GM13977 (cell line): ENCODE results near the gene ZNF497.
A peak's percentile ranks its signal among the peaks of the same experiment; 100 is the strongest.

ENCODE experiments used
- DNase-seq: peaks from one replicate; pipeline ENCODE4 v3.0.0; 2012; ENCODE audit warnings: low spot score
- in situ Hi-C: fragments of 300-500 bp; cut with MboI; formaldehyde crosslinking; loops from one replicate; pipeline ENCODE4 v1.12.0; 2022; ENCODE audit warnings: low sequenced_read_pairs, low pct_unique_long_range_greater_than_20kb, mixed read lengths, inconsistent platforms; ENCODE audit not compliant: unreplicated experiment
- TF ChIP-seq, protein P1 (sequence below): IDR thresholded peaks from 2 replicates; pipeline ENCODE4 v1.5.1; 2012; ENCODE audit warnings: mild to moderate bottlenecking, control low read depth; ENCODE audit not compliant: insufficient read depth; ENCODE audit errors: extremely low read depth, missing control alignments

ZNF497 gene

DNA sequence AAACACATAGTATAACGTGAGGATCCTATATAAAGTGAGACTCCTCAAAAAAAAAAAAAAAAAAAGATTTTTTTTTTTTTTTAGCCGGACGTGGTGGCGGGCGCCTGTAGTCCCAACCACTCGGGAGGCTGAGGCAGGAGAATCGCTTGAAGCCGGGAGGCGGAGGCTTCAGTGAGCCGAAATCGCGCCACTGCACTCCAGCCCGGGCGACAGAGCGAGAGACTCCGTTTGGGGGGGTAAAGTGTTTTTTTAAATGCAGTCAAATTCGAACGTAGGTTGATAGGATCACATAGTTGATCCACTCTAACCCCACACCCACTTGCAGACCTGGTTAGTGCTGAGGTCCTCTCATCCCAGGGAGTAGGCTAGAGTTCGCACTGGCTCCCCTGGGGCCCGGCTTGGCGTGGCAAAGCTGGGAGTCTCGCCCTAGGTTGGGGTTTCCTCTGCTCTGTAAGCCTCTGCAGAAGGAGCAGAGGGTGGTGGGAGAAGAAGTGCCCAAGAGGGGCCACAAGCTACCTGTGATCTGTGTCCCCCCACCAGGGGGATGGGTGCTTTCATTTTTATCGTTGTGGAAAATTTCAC, 39.4 kb upstream of the ZNF497 start:
- TF ChIP-seq, protein P1, sequence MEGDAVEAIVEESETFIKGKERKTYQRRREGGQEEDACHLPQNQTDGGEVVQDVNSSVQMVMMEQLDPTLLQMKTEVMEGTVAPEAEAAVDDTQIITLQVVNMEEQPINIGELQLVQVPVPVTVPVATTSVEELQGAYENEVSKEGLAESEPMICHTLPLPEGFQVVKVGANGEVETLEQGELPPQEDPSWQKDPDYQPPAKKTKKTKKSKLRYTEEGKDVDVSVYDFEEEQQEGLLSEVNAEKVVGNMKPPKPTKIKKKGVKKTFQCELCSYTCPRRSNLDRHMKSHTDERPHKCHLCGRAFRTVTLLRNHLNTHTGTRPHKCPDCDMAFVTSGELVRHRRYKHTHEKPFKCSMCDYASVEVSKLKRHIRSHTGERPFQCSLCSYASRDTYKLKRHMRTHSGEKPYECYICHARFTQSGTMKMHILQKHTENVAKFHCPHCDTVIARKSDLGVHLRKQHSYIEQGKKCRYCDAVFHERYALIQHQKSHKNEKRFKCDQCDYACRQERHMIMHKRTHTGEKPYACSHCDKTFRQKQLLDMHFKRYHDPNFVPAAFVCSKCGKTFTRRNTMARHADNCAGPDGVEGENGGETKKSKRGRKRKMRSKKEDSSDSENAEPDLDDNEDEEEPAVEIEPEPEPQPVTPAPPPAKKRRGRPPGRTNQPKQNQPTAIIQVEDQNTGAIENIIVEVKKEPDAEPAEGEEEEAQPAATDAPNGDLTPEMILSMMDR = no peak
- DNase-seq = no peak
- in situ Hi-C loops = no loop called here

DNA sequence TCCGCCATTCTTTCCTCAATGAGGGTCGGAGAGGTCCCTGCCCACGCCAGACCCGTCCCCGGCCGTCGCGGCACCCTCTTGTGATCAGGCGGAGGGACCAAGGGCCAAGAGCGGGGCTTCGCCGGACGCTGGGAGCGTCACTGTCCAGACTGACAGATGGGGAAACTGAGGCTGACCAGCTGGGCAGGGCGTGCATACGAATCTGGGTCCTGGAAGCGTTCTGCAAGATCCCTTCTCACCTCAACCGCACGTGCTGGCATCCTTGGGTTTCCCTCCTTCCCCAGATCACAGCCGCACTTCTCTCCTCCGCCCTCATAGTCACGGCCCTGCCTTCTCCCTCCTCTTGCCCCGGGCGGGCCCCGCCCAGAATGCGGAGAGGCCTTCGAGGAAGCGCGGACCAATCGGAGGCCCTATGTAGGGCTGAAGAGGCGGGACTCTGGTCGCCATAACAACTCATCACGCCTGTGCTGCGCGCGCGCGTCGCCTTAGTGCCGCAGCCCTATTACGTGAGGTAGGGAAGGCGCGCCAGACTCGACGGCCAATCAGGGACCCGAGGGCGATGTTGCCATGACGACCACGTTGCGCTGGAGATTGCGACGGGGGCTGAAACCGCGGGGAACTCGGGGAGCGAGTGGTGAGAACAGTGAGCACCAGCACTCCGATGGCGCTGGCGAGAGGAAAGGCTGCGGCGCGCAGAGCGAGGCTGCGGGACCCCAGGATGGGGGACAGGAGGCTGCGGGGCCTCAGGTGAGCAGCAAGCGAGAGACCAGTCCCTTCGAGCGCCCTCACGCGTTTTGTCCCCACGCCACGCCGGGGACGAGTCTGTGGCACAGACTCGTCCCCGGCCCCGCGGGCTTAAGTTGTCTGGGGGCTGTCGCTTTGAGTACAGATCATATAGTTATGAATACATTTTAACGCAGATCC, 38.6 kb upstream of the ZNF497 start:
- peak; percentile 99 for DNase-seq
- in situ Hi-C loops = no loop called here
- TF ChIP-seq, protein P1 = peak; percentile 9

DNA sequence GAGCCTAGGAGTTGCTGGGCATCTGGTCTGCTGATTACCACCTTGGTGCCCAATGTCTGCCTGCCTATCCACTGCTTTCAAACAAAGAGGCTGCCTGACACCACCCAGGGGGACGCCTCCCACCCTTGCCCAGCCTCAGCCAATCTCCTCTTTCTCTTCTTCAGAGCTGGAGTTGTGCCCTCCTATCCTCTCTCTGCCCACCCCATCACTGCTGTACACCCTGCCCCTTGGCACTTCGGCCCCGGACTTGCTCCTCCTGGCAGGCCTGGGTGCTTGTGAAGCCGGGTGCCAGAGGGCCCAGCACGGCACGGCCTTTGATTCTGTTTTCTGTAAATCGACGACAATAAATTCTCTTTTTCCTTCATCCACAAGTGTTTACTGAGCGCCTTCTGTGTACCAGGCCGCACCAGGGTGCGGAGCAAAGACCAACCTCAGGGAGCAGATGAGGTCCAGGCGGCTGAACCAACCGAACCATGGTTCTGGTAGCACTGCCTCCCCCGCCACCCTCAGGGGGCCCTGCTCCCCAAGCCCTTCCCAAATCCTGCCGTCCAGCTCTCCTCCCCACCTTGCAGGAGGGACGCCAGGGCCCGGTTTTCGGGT, 37.9 kb upstream of the ZNF497 start:
- in situ Hi-C loops = no loop called here
- TF ChIP-seq, protein P1 = no peak
- DNase-seq = no peak

DNA sequence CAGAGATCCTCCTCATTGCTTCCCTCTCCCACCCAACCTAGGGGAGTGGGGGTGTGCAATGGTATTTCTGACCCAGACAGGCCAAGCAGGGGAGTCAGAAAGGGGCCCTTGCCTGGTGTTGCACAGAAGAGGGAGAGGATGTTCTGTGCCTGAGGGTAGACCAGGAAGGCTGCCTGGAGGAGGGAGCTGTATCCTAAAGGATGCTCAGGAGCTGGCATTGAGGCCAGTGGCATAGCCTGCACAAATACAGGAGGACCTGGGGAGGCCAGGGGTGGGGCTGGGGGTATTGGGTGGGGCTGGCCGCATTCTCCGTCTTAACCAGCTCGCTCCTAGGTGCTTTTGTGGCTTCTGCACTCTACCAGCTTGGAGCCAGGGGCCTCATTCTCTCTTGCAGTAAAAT, 37.4 kb upstream of the ZNF497 start:
- DNase-seq = no peak
- TF ChIP-seq, protein P1 = no peak
- in situ Hi-C loops = no loop called here

DNA sequence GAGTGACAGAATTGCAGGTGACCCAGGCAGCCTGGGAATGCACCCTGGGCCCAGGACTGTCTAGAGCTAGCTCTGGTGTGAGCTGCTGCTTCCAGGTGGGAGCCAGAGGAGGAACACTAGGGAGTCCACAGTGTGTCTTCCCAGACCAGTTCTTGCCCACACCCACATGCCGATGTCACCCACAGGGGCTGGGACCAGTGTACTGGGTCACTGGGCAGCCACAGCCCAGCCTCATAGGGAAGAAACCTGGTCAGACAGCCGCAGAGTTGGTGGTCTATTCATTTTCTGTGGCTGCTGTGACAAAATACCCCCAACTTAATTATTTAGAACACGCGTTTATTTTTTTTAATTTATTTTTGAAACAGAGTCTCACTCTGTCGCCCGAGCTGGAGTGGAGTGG, 36.0 kb upstream of the ZNF497 start:
- TF ChIP-seq, protein P1 = no peak
- no peak for DNase-seq
- in situ Hi-C loops = no loop called here

- no peak for DNase-seq
- TF ChIP-seq, protein P1 = no peak
- in situ Hi-C loops = no loop called here
These were observed 35.5 kb upstream of the ZNF497 start for GRCh38 chr19:58398087-58398486.
